Keratinocyte (primary cell): ENCODE data around the gene LRRC46. TPM values are rescaled to one million over a fixed set of nuclear protein-coding genes. Genes with fewer than 3 reads are reported as not detected.

ENCODE experiments used
- DNase-seq: peaks from one replicate; pipeline ENCODE4 v3.0.0-alpha.2; 2011; ENCODE audit warnings: low read depth, missing footprints, low spot score
- FAIRE-seq: peaks from 2 replicates; lab custom pipeline; 2011; peaks lifted over from hg19 to GRCh38; lab: Jason Lieb, UNC
- H2AFZ ChIP-seq: 2 replicates; pipeline ENCODE4 v1.6.0; 2012; ENCODE audit warnings: low read length, control low read depth, inconsistent platforms; ENCODE audit not compliant: control insufficient read depth
- H3K27ac ChIP-seq: 2 replicates; pipeline ENCODE4 v1.5.1; 2011; ENCODE audit warnings: low read length; ENCODE audit not compliant: control insufficient read depth, insufficient read depth
- H3K27me3 ChIP-seq: 3 replicates; pipeline ENCODE4 v1.6.0; 2011; ENCODE audit warnings: low read length; ENCODE audit not compliant: control insufficient read depth, insufficient read depth; ENCODE audit errors: extremely low read depth
- H3K36me3 ChIP-seq, 2 experiments: 2 replicates in 1 of 2; 3 replicates in 1 of 2; pipeline ENCODE4 v1.5.1; 2011; ENCODE audit warnings: low read length in 2 of 2, mild to moderate bottlenecking in 1 of 2; ENCODE audit not compliant: control insufficient read depth in 2 of 2, insufficient read depth in 2 of 2; ENCODE audit errors: extremely low read depth in 1 of 2
- H3K4me1 ChIP-seq: 3 replicates; pipeline ENCODE4 v1.5.1; 2011; ENCODE audit warnings: low read length; ENCODE audit not compliant: control insufficient read depth, insufficient read depth; ENCODE audit errors: extremely low read depth
- H3K4me2 ChIP-seq: 3 replicates; pipeline ENCODE4 v1.6.0; 2011; ENCODE audit warnings: low read depth, low read length; ENCODE audit not compliant: control insufficient read depth, insufficient read depth; ENCODE audit errors: extremely low read depth
- H3K4me3 ChIP-seq, 3 experiments: fragments of 200-600 bp in 1 of 3; sonication (generic) in 1 of 3; 2 replicates in 2 of 3; 3 replicates in 1 of 3; pipeline ENCODE4 v1.5.1; 2011 to 2016; ENCODE audit warnings: low read length in 3 of 3, mild to moderate bottlenecking in 3 of 3, control low read depth in 2 of 3, inconsistent platforms in 1 of 3, low read depth in 1 of 3, mixed read lengths in 1 of 3, mixed run types in 1 of 3, moderate library complexity in 1 of 3; ENCODE audit not compliant: control insufficient read depth in 2 of 3, insufficient read depth in 2 of 3; ENCODE audit errors: extremely low read depth in 1 of 3
- H3K79me2 ChIP-seq: 2 replicates; pipeline ENCODE4 v1.6.0; 2012; ENCODE audit warnings: low read length; ENCODE audit not compliant: control insufficient read depth, insufficient read depth
- H3K9ac ChIP-seq: 3 replicates; pipeline ENCODE4 v1.6.0; 2011; ENCODE audit warnings: low read length; ENCODE audit not compliant: control insufficient read depth, insufficient read depth; ENCODE audit errors: extremely low read depth
- H3K9me1 ChIP-seq: 3 replicates; pipeline ENCODE4 v1.6.0; 2011; ENCODE audit warnings: low read length; ENCODE audit not compliant: control insufficient read depth, insufficient read depth; ENCODE audit errors: extremely low read depth
- H3K9me3 ChIP-seq: 2 replicates; pipeline ENCODE4 v1.5.1; 2012; ENCODE audit warnings: low read depth, low read length; ENCODE audit not compliant: control insufficient read depth
- H4K20me1 ChIP-seq: 3 replicates; pipeline ENCODE4 v1.6.0; 2011; ENCODE audit warnings: low read length; ENCODE audit not compliant: control insufficient read depth, insufficient read depth; ENCODE audit errors: extremely low read depth
- EZH2 ChIP-seq: IDR thresholded peaks from one replicate; pipeline ENCODE4 v1.6.1; 2012; ENCODE audit warnings: inconsistent platforms, mild to moderate bottlenecking, low read length, moderate library complexity
- dilution Hi-C: fragments of 300-500 bp; cut with MboI; formaldehyde crosslinking; loops from one replicate; pipeline ENCODE4 v1.7.0; 2020; ENCODE audit warnings: low sequenced_read_pairs; ENCODE audit not compliant: extremely low pct_ligation_motif_present
- polyA plus RNA-seq, 5 experiments: library from polyadenylated mRNA; depleted of rRNA in 3 of 5; stranded (reverse) in 3 of 5; stranded (forward) in 1 of 5; unstranded in 1 of 5; fragments of >200 nt; gene quantifications; 1 replicate in 1 of 5; 2 replicates in 3 of 5; 3 replicates in 1 of 5; pipeline versions ENCODE4 v1.2.1 to v1.2.3, GENCODE V29; 2011 to 2012; ENCODE audit warnings: missing spikeins in 2 of 5, low read depth in 1 of 5, low replicate concordance in 1 of 5
- TF ChIP-seq, protein P1 (sequence below), 3 experiments: IDR thresholded peaks in 1 of 3; conservative IDR thresholded peaks in 1 of 3; optimal IDR thresholded peaks in 1 of 3; 2 replicates in 2 of 3; 3 replicates in 1 of 3; pipeline versions ENCODE3 to v1.5.1; 2011; ENCODE audit warnings: low read length in 3 of 3, mild to moderate bottlenecking in 3 of 3, moderate library complexity in 2 of 3, control low read depth in 1 of 3, inconsistent platforms in 1 of 3; ENCODE audit not compliant: insufficient read depth in 2 of 3; ENCODE audit errors: extremely low read depth in 1 of 3

Gene LRRC46
- polyA plus RNA-seq, 1 donor (not counting 4 experiments of a cell fraction or from before 2014, with no cell fraction given) = 0.43 TPM

DNA sequence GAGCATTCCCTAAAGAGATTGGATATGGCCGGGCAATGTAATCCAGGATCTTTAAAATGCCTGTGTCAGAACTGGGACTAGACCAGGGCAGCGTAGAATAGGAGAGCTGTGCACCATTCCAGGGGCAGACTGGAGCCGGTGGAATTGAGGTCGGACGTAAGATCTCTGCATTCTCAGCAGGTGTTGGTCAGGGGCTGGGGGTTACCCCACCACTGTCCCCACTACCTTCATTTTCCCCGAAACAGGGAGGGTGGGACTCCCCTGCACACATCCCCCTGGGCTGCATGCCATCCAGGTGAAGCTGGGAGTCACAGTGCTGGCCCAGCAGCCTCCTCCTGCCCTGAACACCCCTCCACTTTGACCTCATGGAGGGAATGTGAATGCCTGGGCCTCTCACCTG, 27.7 kb upstream of the LRRC46 start:
- Histone ChIP-seq H3K9me3 (no peaks in the 10 kb centered on the region), H4K20me1 (no peaks in the 10 kb centered on the region), H3K4me2 (no peak overlapping the region), H3K9me1 (no peaks in the 10 kb centered on the region), H3K27ac (no peak overlapping the region), H3K36me3 (peaks cover 0 to 4% of the 10 kb centered on the region in 2 experiments), H3K27me3 (no peaks in the 10 kb centered on the region), H3K79me2 (no peaks in the 10 kb centered on the region), H2AFZ (no peak overlapping the region), H3K4me1 (no peaks in the 10 kb centered on the region), H3K9ac (no peak overlapping the region), H3K4me3 (no peak overlapping the region)
- FAIRE-seq = no peak
- TF ChIP-seq, protein P1, sequence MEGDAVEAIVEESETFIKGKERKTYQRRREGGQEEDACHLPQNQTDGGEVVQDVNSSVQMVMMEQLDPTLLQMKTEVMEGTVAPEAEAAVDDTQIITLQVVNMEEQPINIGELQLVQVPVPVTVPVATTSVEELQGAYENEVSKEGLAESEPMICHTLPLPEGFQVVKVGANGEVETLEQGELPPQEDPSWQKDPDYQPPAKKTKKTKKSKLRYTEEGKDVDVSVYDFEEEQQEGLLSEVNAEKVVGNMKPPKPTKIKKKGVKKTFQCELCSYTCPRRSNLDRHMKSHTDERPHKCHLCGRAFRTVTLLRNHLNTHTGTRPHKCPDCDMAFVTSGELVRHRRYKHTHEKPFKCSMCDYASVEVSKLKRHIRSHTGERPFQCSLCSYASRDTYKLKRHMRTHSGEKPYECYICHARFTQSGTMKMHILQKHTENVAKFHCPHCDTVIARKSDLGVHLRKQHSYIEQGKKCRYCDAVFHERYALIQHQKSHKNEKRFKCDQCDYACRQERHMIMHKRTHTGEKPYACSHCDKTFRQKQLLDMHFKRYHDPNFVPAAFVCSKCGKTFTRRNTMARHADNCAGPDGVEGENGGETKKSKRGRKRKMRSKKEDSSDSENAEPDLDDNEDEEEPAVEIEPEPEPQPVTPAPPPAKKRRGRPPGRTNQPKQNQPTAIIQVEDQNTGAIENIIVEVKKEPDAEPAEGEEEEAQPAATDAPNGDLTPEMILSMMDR (optimal IDR thresholded peaks at IDR 0.05 in 1 of 3, IDR thresholded peaks at IDR 0.05 in 1 of 3, conservative IDR thresholded peaks at IDR 0.05 in 1 of 3; ENCODE audit: extremely low read depth in 1 of 3, insufficient read depth in 2 of 3, low read length in 3 of 3) = no peak
- no peak for TF ChIP-seq EZH2
- dilution Hi-C loops = no loop called here
- no peak for DNase-seq

DNA sequence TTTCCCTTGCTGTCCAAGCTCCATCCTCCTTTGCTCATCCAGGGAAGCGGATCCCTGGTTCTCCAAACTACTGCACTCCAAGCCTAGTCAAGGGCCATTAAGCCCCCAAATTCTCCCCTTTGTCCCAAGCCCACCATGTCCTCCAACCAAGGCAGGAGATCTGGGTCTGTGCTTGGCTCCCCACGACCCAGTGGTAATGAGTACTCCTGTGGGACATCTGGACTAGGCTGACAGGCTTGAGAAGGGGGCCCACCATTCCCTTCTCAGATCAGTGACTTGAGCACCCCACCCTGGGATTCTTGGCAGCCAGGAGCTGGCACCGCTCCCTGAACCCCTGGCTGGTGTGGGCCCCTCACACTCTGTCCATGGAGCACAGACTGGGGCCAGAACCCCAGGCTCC, 27.0 kb upstream of the LRRC46 start:
- dilution Hi-C loops = no loop called here
- DNase-seq (no peak), FAIRE-seq (no peak)
- TF ChIP-seq, protein P1 (optimal IDR thresholded peaks at IDR 0.05 in 1 of 3, IDR thresholded peaks at IDR 0.05 in 1 of 3, conservative IDR thresholded peaks at IDR 0.05 in 1 of 3; ENCODE audit: extremely low read depth in 1 of 3, insufficient read depth in 2 of 3, low read length in 3 of 3) = no peak
- TF ChIP-seq EZH2 = no peak
- Histone ChIP-seq H3K9me3 (no peaks in the 10 kb centered on the region), H3K4me1 (peaks cover 2% of the 10 kb centered on the region), H2AFZ (no peak overlapping the region), H3K36me3 (peaks cover 0 to 4% of the 10 kb centered on the region in 2 experiments), H3K9me1 (no peaks in the 10 kb centered on the region), H3K4me3 (no peak overlapping the region), H3K27ac (no peak overlapping the region), H3K79me2 (no peaks in the 10 kb centered on the region), H3K27me3 (no peaks in the 10 kb centered on the region), H4K20me1 (no peaks in the 10 kb centered on the region), H3K4me2 (no peak overlapping the region), H3K9ac (no peak overlapping the region)
